ENCODE results near the gene DBP.

DBP gene

DNA sequence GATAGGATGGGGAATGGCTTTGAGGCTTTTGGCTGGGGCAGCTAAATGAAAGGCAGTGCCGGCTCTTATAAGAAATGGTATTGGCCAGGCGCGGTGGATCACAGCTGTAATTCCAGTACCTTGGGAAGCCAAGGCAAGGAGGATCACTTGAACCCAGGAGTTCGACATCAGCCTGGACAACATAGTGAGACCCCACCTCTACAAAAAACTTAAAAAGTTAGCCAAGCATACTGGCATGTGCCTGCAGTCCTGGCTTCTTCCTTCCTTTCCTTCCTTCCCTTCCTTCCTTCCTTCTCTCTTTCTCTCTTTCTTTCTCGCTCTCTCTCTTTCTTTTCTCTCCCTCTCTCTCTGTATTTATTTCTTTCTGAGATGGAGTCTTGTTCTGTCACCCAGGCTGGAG is 5.7 kb upstream of the DBP start:
- Histone ChIP-seq H3K27me3 (ENCODE audit: control insufficient read depth, insufficient read depth, low read length, poor library complexity, severe bottlenecking) (no peaks in the 10 kb centered on the region), H3K27ac (ENCODE audit: insufficient read depth, low read depth, low read length, poor library complexity, severe bottlenecking) (no peak overlapping the region), H3K36me3 (ENCODE audit: control insufficient read depth, insufficient read depth, low read length) (no peaks in the 10 kb centered on the region), H3K4me1 (ENCODE audit: control insufficient read depth, insufficient read depth, low read length) (peaks cover 11% of the 10 kb centered on the region), H3K9me3 (ENCODE audit: control insufficient read depth, low read length) (no peaks in the 10 kb centered on the region), H3K4me3 (ENCODE audit: insufficient read depth, low read depth, low read length) (no peak overlapping the region)
- 94 to 95% methylated on average over 5 of the region's 5 CpGs for WGBS, 2 experiments

DNA sequence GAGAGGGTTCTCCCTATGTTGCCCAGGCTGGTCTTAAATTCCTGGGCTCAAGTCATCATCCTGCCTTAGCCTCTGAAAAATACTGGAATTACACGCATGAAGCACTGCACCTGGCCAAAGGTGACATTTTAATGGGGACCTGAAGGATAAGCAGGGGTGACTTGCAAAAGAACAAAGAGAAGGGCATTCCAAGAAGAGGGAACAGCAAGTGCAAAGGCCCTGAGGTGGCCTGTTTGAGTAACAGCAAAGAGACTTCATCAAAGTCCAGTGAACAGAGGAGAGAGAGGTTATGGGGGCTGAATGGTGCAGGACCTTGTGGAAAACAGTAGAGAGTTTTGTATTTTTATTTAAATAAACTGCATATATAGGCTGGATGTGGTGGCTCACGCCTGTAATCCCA is 4.7 kb upstream of the DBP start:
- H3K36me3 ChIP-seq (ENCODE audit: control insufficient read depth, insufficient read depth, low read length) = no peaks in the 10 kb centered on the region
- H3K27ac ChIP-seq (ENCODE audit: insufficient read depth, low read depth, low read length, poor library complexity, severe bottlenecking) = no peak overlapping the region
- WGBS, 2 experiments = 91 to 98% methylated on average over 2 of the region's 2 CpGs
- no peak overlapping the region for H3K4me3 ChIP-seq (ENCODE audit: insufficient read depth, low read depth, low read length)
- H3K27me3 ChIP-seq (ENCODE audit: control insufficient read depth, insufficient read depth, low read length, poor library complexity, severe bottlenecking) = no peaks in the 10 kb centered on the region
- no peaks in the 10 kb centered on the region for H3K9me3 ChIP-seq (ENCODE audit: control insufficient read depth, low read length)
- H3K4me1 ChIP-seq (ENCODE audit: control insufficient read depth, insufficient read depth, low read length) = peaks cover 11% of the 10 kb centered on the region

DNA sequence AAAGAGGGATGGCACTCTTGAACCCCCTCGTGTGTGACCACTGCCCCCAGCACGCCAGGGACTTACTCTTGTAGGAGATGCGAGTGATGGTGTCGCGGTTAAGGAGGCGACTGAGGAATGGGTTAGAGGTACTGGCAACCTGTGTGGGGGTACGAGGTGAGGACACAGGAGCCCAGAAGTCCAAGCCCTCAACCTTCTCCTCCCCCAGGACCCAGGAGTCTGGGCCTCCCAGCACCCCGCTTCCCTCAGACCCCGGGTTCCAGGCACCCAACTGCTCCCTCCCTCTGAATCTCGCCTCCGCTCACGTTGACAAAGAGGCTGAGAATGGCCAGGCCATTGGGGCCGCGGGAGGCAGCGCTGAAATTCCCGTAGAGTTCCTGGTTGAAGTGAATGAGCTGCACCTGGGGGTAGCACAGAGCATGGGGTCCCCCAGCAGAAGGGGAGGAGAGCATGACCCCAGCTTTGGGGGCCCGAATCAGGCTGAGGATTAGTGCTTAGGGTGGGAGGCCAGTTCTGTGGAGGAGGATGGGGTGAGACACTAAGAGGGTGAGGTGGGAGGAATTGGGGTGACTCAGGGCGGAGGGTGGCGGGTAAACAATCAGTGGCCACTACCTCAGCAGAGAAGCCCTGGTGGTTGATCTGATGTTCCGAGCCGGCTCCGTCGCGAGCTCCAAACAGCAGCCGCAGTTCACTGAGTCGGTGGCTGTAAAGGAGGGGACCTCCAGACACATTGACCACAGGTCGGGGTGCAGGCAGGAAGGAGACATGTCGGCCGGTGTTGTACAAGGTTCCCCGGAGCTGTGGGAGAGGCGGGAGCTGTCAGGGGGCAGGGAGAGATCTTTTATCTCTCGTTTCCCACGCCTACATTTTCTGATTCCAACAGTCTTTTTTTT is 2.5 kb upstream of the DBP start:
- peaks cover 10% of the 10 kb centered on the region for H3K27me3 ChIP-seq (ENCODE audit: control insufficient read depth, insufficient read depth, low read length, poor library complexity, severe bottlenecking)
- WGBS, 2 experiments = 89% methylated on average over 33 of the region's 33 CpGs
- peaks cover 16% of the 10 kb centered on the region for H3K4me1 ChIP-seq (ENCODE audit: control insufficient read depth, insufficient read depth, low read length)
- H3K27ac ChIP-seq (ENCODE audit: insufficient read depth, low read depth, low read length, poor library complexity, severe bottlenecking) = no peak overlapping the region
- H3K9me3 ChIP-seq (ENCODE audit: control insufficient read depth, low read length) = no peaks in the 10 kb centered on the region
- no peak overlapping the region for H3K4me3 ChIP-seq (ENCODE audit: insufficient read depth, low read depth, low read length)
- H3K36me3 ChIP-seq (ENCODE audit: control insufficient read depth, insufficient read depth, low read length) = no peaks in the 10 kb centered on the region

DNA sequence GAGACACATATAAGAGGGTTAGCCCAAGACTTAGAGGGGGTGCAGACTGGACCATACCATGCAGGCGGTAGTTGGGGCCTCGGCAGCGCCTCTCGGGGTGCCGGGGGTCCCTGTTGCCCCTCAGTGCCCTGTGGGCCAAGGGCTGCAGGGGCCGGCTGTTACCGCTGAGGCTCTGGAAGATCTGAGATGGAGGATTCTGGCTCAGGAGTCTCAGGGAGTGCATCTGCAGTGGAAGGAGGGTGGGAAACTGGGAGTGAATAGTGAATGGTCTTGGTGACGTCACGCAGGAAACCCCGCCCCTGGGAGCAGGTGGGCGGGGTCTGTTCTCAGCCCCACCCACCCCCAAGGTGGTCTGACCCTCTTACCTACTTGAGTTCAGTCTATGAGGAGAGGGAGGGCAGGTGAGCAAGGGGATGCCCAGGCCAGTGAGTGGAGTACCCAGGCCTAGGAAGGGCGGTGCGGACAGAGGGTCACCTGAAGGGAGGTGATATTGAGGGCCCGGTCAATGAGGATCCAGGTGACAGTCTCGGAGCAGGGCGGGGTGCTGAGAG is 1.7 kb upstream of the DBP start:
- Histone ChIP-seq H3K36me3 (ENCODE audit: control insufficient read depth, insufficient read depth, low read length) (no peaks in the 10 kb centered on the region), H3K9me3 (ENCODE audit: control insufficient read depth, low read length) (no peaks in the 10 kb centered on the region), H3K27me3 (ENCODE audit: control insufficient read depth, insufficient read depth, low read length, poor library complexity, severe bottlenecking) (peaks cover 10% of the 10 kb centered on the region), H3K4me3 (ENCODE audit: insufficient read depth, low read depth, low read length) (peak overlapping the region; percentile 3), H3K4me1 (ENCODE audit: control insufficient read depth, insufficient read depth, low read length) (peaks cover 13% of the 10 kb centered on the region), H3K27ac (ENCODE audit: insufficient read depth, low read depth, low read length, poor library complexity, severe bottlenecking) (peak overlapping the region; percentile 67)
- 87 to 89% methylated on average over 16 of the region's 16 CpGs for WGBS, 2 experiments

DNA sequence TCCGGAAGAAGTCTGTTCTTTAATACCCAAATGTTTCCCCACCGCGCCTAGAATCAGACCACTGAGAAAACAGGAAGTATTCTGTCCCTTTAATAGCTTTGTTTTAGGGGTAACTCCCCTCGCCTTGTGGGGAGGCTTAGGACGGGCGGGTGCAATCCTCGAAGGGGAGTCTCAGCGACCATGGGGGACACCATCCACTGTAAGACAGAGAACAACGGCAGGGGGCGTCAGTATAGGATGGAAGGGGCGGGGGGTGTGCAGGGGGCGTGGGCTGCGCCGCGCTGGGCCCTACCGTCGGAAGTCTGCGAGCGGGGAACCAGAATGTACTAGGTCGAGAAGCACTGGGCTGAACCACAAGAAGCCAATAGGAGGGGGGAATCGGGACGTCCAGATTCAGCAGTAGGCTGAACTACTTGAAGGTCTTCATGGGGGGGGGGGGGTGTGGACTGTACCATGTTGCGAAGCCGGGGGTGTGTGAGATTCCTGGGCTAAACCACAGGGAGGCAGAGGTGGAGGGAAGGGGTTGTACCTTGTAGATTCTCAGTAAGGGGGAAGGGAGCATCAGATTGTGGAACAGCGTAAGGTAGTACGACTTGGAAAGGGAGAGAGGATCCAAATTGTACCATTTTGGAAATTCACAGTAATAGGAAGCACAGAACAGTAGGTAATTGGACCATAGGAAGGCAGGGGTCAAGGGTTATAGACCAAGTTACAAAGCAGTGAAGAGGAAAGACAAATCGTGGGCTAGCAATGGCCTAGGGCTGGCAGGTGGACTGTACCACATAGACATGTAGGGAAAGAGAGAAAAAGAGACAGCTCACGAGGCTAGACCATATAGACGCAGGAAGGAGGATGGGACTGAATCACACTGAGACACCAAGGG is 1.0 kb upstream of the DBP start:
- Histone ChIP-seq H3K27ac (ENCODE audit: insufficient read depth, low read depth, low read length, poor library complexity, severe bottlenecking) (peak overlapping the region; percentile 95), H3K27me3 (ENCODE audit: control insufficient read depth, insufficient read depth, low read length, poor library complexity, severe bottlenecking) (peaks cover 10% of the 10 kb centered on the region), H3K4me1 (ENCODE audit: control insufficient read depth, insufficient read depth, low read length) (peaks cover 13% of the 10 kb centered on the region), H3K9me3 (ENCODE audit: control insufficient read depth, low read length) (no peaks in the 10 kb centered on the region), H3K4me3 (ENCODE audit: insufficient read depth, low read depth, low read length) (peak overlapping the region; percentile 38), H3K36me3 (ENCODE audit: control insufficient read depth, insufficient read depth, low read length) (no peaks in the 10 kb centered on the region)
- 13% methylated on average over 29 of the region's 29 CpGs for WGBS, 2 experiments

DNA sequence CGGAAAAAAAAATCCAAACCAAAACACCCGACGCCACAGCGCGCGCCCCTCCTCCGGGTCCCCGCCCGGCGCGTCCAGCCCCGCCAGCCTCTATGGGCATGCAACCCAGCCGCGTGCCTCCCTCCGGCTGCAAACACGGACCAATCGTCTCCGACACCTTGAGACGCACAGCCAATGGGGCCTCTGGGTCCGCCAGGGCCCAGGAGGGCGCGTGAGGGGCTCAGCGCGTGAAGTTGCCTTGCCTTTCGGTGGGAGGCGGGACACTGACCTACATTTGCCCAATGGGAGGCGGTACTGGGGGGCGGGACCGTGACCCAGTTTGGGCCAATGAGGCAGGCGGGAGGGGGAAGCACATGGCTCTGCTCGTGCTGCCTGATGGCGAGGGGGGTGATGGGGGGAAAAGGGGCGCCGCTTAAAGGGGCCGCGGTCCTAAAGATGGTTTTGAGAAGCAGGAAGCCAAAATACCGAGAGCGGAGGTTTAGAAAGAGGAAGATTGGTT is 319 bp upstream of the DBP start:
- H3K27me3 ChIP-seq (ENCODE audit: control insufficient read depth, insufficient read depth, low read length, poor library complexity, severe bottlenecking) = peaks cover 10% of the 10 kb centered on the region
- H3K9me3 ChIP-seq (ENCODE audit: control insufficient read depth, low read length) = no peaks in the 10 kb centered on the region
- 0% methylated on average over 38 of the region's 38 CpGs for WGBS, 2 experiments
- H3K4me1 ChIP-seq (ENCODE audit: control insufficient read depth, insufficient read depth, low read length) = peaks cover 13% of the 10 kb centered on the region
- no peaks in the 10 kb centered on the region for H3K36me3 ChIP-seq (ENCODE audit: control insufficient read depth, insufficient read depth, low read length)
- peak overlapping the region; percentile 75 for H3K4me3 ChIP-seq (ENCODE audit: insufficient read depth, low read depth, low read length)
- peak overlapping the region; percentile 95 for H3K27ac ChIP-seq (ENCODE audit: insufficient read depth, low read depth, low read length, poor library complexity, severe bottlenecking)

DNA sequence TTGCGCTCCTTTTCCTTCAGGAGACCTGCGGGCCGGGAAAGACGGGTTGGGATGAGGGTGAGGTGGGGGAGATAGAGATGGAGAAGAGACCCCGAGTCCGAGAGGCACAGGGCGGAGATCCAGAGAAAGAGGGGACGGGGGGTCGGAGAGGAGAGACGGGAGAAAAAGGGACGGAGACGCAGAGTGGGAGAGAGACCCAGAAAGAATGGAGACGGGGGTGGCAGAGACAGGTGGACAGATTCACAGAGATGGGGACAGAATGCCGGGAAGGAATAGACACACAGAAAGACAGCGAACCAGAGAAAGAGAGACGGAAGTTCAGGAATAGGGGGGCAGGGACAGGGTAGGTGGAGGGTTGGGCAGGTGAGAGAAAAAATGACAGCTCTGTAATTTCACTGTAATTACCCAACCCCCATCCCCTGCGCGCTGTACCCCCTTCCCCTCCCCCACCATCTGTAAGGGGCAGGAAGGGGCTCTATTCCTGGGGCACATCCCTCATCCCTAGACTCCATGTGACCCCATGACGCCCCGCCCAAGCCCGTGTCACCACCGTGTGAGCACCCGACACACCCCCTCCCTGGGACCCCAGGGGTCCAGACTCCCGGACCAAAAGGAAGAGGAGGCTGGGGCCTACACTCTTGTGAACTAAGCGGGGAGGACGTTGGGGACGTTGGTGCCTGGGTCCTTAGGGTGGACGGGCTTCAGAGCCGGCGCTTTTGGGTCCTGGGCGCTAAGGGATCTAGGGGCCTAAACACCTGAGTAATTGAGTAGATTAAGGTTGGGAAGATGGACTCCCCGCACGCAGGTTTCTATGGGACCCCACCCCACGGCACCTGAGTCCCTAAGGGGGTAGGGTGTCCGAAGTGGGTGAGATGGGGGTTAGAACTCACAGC is 967 bp downstream of the DBP start:
- Histone ChIP-seq H3K27me3 (ENCODE audit: control insufficient read depth, insufficient read depth, low read length, poor library complexity, severe bottlenecking) (peaks cover 10% of the 10 kb centered on the region), H3K27ac (ENCODE audit: insufficient read depth, low read depth, low read length, poor library complexity, severe bottlenecking) (no peak overlapping the region), H3K4me3 (ENCODE audit: insufficient read depth, low read depth, low read length) (peak overlapping the region; percentile 75), H3K36me3 (ENCODE audit: control insufficient read depth, insufficient read depth, low read length) (no peaks in the 10 kb centered on the region), H3K4me1 (ENCODE audit: control insufficient read depth, insufficient read depth, low read length) (peaks cover 13% of the 10 kb centered on the region), H3K9me3 (ENCODE audit: control insufficient read depth, low read length) (no peaks in the 10 kb centered on the region)
- 2% methylated on average over 35 of the region's 35 CpGs for WGBS, 2 experiments

DNA sequence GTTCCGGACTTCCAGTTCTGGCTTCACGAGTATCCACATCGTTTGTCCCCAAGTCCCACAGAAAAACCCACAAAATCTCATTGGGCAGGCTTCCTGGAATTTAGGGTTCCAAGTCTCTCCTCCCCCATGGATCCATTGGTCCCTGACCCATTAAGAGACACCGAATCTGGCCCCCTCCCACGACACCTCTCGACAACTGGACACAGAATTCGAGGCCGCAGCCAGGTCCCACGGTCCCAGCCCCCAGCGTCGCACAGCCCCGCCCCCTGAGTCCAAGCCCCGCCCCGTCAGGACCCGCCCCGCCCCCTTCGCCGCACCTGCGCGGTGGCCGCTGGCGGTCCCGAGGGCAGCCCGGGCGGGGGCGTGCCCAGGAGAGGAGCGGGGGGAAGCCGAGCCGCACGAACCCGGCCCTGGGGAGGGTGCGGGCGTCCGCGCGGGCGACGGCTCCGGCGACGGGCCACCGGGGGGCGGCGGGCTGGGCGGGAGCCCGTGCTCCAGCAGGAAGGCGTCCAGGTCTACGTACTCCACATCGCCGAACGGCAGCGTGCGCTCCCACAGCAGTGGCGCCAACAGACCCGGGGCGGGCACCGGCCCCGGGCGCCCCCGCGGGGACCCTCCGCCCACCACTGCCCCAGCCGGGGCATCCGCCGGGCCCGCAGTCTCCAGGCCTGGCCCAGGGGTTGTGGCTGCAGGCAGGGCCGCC is 1.8 kb downstream of the DBP start:
- Histone ChIP-seq H3K36me3 (ENCODE audit: control insufficient read depth, insufficient read depth, low read length) (no peaks in the 10 kb centered on the region), H3K9me3 (ENCODE audit: control insufficient read depth, low read length) (no peaks in the 10 kb centered on the region), H3K27ac (ENCODE audit: insufficient read depth, low read depth, low read length, poor library complexity, severe bottlenecking) (peak overlapping the region; percentile 74), H3K4me3 (ENCODE audit: insufficient read depth, low read depth, low read length) (peak overlapping the region; percentile 75), H3K4me1 (ENCODE audit: control insufficient read depth, insufficient read depth, low read length) (peaks cover 20% of the 10 kb centered on the region), H3K27me3 (ENCODE audit: control insufficient read depth, insufficient read depth, low read length, poor library complexity, severe bottlenecking) (peaks cover 10% of the 10 kb centered on the region)
- 2% methylated on average over 67 of the region's 67 CpGs for WGBS, 2 experiments
